ENCODE data around the gene CHRNA3.

DNA sequence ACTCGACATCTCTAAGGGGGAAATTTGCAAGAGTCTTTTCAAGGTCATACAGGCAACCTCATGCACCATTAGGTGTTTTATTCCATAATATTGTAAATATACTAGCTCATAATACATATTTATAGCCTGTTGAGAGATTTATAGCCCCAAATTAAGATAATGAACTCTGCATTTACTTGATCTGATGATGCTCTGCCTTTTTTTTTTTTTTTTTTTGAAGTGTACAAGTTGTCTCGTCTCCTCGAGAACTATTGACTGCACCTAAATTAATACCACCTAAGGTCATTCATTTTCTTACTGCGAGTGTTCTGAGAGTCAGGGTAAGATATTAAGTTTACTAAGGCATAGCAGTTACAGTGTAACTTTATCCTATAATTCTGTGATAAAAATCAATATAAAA, 49.4 kb downstream of the CHRNA3 start:
- TF ChIP-seq, protein P1, sequence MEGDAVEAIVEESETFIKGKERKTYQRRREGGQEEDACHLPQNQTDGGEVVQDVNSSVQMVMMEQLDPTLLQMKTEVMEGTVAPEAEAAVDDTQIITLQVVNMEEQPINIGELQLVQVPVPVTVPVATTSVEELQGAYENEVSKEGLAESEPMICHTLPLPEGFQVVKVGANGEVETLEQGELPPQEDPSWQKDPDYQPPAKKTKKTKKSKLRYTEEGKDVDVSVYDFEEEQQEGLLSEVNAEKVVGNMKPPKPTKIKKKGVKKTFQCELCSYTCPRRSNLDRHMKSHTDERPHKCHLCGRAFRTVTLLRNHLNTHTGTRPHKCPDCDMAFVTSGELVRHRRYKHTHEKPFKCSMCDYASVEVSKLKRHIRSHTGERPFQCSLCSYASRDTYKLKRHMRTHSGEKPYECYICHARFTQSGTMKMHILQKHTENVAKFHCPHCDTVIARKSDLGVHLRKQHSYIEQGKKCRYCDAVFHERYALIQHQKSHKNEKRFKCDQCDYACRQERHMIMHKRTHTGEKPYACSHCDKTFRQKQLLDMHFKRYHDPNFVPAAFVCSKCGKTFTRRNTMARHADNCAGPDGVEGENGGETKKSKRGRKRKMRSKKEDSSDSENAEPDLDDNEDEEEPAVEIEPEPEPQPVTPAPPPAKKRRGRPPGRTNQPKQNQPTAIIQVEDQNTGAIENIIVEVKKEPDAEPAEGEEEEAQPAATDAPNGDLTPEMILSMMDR (IDR thresholded peaks at IDR 0.05), result no peak
- TF ChIP-seq POLR2A (IDR thresholded peaks at IDR 0.05), result no peak
